Stimulated activated CD8-positive, alpha-beta memory T cell treated with anti-CD3 and anti-CD28 coated beads, Interleukin-4, amount 100 ng/mL, for 24 hours (primary cell): ENCODE results near the gene CPSF4.
A peak's percentile ranks its signal among the peaks of the same experiment; 100 is the strongest.
"Not testable (repeated sequence)": the region's sequence is repeated elsewhere in the genome, so short reads cannot be mapped to it uniquely, and the experiment has no call there.

ENCODE experiments used
- DNase-seq: peaks from one replicate; pipeline ENCODE4 v3.0.0-alpha.2; 2020; ENCODE audit warnings: low read depth

The CPSF4 gene

DNA sequence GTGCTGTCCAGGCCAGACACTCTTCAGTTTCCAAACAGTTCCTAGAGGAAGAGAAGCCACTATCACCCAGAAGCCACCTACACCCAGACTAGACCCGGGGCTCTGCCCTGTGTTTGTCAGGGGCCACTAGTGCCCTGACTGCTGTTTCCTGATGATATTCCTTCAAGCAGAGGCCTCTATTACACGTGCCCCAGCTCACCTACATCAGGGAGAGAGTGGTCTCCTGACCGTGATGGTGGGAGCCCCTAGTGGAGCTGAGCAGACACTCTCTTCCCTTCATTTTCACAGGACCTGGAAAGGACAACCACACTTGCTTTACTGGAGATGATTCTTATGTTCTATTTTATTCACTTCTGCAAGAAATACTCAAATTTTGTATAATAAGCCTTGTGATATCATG lies 52.1 kb downstream of the CPSF4 start:
- DNase-seq, result no peak

DNA sequence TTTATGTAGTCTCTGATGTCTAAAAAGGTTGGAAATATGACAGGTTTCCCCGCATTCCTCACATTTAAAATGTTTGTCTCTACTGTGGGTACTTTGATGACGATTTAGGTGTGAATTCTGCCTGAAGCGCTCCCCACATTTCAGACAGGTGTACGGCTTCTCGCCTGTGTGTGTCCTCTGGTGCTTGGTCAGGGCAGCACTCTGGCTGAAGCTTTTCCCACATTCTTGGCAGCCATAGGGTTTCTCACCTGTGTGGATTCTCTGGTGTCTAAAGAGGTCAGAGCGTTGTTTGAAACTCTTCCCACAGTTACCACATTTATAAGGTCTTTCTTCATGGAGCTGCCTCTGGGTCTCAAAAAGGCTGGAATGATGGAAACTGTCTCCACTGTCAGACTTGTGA lies 55.1 kb downstream of the CPSF4 start:
- DNase-seq, result no peak

DNA sequence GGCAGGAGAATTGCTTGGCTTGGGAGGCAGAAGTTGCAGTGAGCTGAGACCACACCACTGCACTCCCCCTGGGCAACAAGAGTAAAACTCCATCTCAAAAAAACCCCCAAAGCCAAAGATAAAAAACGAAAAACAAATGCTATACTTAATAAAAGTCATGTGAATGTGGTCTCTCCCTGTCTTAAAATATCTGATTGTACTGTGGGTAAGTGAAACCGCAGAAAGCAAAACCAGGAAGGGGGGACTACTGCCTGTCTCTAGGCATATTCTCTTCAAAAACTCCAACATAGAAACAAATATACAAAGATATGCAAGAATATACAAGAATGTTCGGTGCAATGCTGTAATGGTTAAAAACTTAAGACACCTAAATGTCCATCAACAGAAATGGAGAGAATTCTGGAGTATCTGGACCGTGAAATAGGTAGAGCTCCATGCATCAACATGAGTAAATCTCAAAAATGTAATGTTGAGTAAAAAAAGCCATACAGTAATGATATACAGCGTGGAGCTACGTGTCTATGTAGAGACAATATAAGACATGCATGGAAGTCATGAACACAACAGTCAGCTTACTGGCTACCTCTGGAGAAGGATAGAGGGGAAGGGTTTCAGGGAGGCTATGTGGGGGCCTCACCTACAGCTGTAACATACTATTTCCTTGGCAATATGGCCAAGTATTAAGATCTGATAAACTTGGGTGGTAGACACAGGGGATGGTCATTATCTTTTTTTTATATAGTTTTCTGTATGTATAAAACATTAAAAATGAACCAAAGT lies 59.2 kb downstream of the CPSF4 start:
- DNase-seq, result no peak

DNA sequence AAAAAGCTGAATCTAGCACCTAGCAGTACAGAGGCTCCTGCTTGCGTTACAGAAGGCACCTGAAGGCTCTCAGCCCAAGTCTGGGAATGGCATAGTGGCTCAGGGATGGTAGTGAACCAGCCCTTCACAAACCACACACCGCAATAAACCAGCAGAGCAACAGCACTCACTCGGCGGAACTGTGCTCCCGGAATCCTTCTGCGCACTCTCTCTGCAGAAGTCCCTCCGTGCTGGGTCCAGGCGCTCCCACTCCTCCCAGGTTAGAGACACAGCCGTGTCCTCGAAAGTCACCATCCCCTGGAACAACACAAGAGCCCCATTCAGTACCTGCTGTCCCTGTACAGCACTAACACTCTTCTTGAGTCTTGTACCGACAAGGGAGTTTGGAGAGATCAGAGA lies 59.8 kb downstream of the CPSF4 start:
- no peak for DNase-seq

DNA sequence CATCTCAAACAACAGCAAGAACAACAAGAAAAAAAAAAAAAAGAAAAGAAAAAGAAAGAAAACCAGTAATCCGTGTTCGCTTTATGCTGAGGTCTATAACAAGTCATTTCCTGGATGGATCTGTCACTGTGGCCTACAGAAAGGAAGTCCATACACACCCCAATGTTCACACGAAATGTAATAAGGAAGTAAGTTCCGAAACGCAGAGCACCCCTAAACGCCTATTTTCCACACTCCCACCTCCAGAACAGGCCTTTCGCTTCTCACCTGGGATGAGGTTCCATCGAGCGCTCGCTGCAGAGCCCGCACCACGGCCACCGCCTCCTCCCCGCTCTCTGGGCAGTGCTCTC lies 60.6 kb downstream of the CPSF4 start:
- DNase-seq, result no peak

DNA sequence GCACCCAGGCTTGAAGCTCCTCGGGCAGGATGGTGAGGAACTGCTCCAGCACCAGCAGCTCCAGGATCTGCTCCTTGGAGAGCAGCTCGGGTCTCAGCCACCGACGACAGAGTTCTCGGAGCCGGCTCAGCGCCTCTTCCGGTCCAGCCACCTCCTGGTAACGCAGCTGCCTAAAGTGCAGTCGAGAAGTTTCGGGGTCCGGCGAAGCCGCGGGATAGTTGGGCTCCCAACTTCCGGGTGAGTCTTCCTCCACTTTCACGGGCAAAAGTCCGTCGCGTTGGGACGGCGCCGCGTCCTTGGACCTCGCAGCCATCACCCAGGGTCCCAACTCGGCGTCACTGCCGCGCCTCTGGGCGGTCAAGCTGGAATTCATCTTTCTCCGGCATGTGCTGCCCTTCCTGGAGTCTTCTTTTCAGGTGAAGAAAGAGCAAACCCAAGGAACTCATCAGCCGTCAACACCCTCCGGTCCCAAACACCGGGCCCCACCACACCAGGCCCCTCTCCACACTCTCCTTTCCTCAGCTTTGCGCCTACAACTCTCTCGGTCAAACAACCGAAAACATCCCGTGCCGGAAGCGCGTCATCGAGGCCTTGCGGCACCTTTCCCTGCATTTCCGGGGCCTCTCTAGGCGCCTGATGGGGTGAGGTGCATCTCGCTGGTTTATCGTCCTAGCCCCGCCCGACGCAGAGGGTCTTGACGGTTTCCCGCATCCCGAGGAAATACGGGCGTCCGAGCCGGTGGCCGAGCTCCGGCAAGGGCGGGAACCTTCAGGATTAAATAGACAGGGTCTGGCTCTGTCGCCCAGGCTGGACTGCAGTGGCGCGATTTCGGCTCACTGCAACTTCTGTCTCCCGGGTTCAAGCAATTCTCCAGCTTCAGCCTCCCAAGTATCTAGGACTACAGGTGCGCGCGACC lies 61.2 kb downstream of the CPSF4 start, which contains the start of gene ZNF394:
Gene ZNF394 (minus strand): TSS at position 561 of the 916 bp plus-strand sequence. CDS start 188 bp downstream, at position 373.
- DNase-seq, result peak; percentile 79

DNA sequence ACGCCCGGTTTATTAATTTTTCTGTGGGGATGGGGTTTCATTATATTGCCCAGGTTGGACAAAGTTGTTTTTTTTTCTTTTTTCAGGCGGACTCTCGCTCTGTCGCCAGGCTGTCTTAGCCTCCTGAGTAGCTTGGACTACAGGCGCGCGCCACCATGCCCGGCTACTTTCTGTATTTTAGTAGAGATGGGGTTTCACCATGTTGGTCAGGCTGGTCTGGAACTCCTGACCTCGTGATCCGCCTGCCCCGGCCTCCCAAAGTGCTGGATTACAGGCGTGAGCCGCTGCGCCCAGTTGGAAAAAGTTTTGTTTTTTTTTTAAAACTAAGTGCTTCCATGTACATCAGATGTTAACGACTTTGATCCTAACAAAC lies 61.9 kb downstream of the CPSF4 start:
- DNase-seq, result no peak

DNA sequence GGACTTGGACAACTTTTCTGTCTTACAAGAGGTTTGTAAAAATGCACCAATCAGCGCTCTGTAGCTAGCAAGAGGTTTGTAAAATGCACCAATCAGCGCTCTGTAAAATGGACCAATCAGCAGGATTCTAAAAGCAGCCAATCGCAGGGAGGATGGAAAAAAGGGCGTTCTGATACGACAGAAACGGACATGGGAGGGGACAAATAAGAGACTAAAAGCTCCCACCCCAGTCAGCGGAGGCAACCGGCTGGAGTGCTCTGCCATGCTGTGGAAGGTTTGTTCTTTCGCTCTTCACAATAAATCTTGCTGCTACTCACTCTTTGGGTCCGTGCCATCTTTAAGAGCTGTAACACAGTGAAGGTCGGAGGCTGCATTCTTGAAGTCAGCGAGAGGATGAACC lies 62.5 kb downstream of the CPSF4 start:
- not testable (repeated sequence) for DNase-seq

DNA sequence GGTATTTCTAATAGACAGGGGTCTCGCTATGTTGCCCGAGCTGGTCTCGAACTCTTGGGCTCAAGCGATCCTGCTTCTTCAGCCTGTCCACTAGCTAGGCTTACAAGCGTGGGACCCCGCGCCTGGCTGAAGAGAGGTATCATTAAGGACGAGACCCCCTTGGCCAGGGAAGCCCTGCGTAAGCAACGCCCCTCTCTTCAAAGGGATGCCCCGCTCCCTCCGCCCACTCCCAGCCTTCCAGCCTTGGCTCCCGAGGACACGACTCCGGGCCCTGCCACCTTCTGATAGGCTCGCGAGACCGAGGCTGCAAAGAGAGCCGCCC lies 65.5 kb downstream of the CPSF4 start:
- no peak for DNase-seq

DNA sequence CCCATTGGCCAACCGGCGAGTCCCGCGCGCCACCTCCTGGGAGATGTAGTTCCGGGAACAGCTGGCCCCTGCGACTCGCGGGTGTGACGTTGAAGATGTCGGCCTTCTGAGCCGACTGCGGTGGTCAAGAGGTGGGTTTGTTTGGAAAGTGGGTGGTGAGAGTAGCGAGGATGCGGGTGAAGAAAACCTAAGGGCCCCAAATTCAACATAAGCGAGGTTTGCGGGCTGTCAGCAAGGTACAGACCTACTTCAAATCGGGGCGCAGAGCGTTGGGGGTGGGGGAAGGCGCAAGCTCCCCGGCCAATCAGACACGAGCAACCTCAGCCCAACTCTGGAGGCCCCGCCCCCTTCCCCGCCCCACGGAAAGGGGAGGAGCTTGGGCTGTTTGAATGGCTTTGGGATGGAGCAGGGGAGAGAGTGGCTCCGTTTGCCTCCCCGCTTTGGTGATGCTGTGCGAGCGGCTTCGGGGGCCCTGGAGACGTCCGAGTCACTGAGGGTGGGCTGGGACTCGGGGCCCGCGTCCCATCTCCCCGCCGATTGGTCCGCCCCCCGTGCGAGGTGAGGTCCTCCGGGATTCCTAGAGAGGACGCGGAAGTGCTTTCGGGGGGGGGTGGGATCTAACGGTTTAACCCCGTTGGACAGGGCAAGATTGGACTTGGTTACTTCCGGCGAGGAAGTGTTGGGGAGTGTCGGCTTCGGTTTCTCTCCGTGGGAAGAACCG lies 66.0 kb downstream of the CPSF4 start, which contains the start of gene ZKSCAN5:
Gene ZKSCAN5 (plus strand): TSS at position 60 of the 721 bp plus-strand sequence. CDS start 1,383 bp downstream, outside the sequence.
- peak; percentile 95 for DNase-seq

DNA sequence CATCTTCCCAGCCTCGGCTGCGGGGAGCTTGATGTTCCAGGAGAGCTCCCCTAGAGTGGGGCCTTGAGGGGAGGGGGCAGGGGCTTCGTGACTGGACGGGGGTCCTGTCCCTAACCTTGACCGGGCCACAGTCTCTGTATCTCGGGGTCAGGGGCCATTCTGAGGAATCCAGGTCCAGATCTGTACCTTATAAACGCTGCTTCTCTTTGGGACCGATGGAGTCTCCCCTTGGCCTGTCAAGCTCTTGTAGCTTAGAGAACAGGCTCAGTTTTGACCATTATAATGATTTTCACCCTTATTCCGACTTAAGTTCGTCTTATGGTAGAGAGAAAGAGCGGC lies 66.5 kb downstream of the CPSF4 start:
- no peak for DNase-seq
